Endothelial cell of umbilical vein (primary cell): Measurements from ENCODE around the gene ITGA2B.
"Not testable (repeated sequence)": the region's sequence is repeated elsewhere in the genome, so short reads cannot be mapped to it uniquely, and the experiment has no call there.

ENCODE experiments used
- MYC ChIP-seq: IDR thresholded peaks from one replicate; pipeline ENCODE4 v1.6.1; 2011; ENCODE audit warnings: mild to moderate bottlenecking, low read depth, low read length
- POLR2A ChIP-seq: IDR thresholded peaks from 2 replicates; pipeline ENCODE4 v1.6.1; 2012; ENCODE audit warnings: low read depth, mild to moderate bottlenecking, control low read depth, low read length
- POLR2AphosphoS5 ChIP-seq: IDR thresholded peaks from 2 replicates; pipeline ENCODE4 v1.6.1; 2012; ENCODE audit warnings: low read depth, mild to moderate bottlenecking, control low read depth, low read length, moderate library complexity; ENCODE audit not compliant: insufficient read depth
- TF ChIP-seq, protein P1 (sequence below): IDR thresholded peaks from 2 replicates; pipeline ENCODE4 v1.6.1; 2011; ENCODE audit not compliant: insufficient read depth, insufficient read length

GRCh38 chr17:44369414-44370023 lies 19.9 kb downstream of the ITGA2B start:
- not testable (repeated sequence) for TF ChIP-seq POLR2AphosphoS5, MYC, POLR2A
- TF ChIP-seq, protein P1, sequence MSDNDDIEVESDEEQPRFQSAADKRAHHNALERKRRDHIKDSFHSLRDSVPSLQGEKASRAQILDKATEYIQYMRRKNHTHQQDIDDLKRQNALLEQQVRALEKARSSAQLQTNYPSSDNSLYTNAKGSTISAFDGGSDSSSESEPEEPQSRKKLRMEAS: not testable (repeated sequence)
